B cell (primary cell): ENCODE data around the gene THBS2.

Experiments used
- CTCF ChIP-seq: fragments of 200-600 bp; IDR thresholded peaks from one replicate; pipeline ENCODE4 v1.8.0; 2022; ENCODE audit warnings: antibody characterized with exemption, mild to moderate bottlenecking
- EZH2 ChIP-seq: IDR thresholded peaks from 2 replicates; pipeline ENCODE4 v1.6.1; 2012; ENCODE audit warnings: borderline replicate concordance, low read depth, mild to moderate bottlenecking, moderate library complexity, low read length; ENCODE audit not compliant: insufficient read depth, poor library complexity, severe bottlenecking

- TF ChIP-seq CTCF (no peak), EZH2 (no peak)
Observed at GRCh38 chr6:169271158-169271876, 17.7 kb upstream of the THBS2 start.
